ENCODE data around the gene ABCD2. TPM values are rescaled to one million over a fixed set of nuclear protein-coding genes. Genes with fewer than 3 reads are reported as not detected.

The ABCD2 gene
- polyA plus RNA-seq, 1 donor from 2014 or later = 0.43 TPM

DNA sequence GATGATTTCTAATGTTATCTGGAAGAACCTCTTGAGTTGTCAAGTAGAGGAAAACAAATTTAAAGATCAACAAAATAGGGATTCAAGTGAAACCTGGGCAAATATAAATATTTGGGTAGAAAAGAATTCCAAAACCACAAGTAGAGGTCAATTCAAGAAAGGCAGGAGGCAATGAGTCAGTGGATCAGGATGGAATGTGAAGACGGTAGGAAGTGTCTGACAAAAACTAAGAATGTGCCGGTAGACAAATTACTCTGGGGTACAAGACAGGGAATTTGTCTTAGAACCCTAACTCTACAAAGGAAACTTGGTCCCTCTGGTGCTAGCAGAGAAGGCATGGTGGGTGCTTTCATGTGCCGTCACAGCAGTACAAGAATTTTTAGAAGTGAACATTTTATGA is 13.6 kb downstream of the ABCD2 start:
- TF ChIP-seq SMC3 (conservative IDR thresholded peaks at IDR 0.05; ENCODE audit: poor library complexity) (no peak), POLR2AphosphoS5 (IDR thresholded peaks at IDR 0.05) (no peak), MXI1 (conservative IDR thresholded peaks at IDR 0.05; ENCODE audit: poor library complexity, severe bottlenecking) (no peak), TAF1 (IDR thresholded peaks at IDR 0.05; ENCODE audit: low read depth) (no peak), RAD21 (conservative IDR thresholded peaks at IDR 0.05) (no peak), EZH2 (IDR thresholded peaks at IDR 0.05; ENCODE audit: borderline replicate concordance, insufficient read depth, low read length, poor library complexity, severe bottlenecking) (no peak), EP300 (conservative IDR thresholded peaks at IDR 0.05; ENCODE audit: poor library complexity, severe bottlenecking) (no peak)
- TF ChIP-seq, protein P1, sequence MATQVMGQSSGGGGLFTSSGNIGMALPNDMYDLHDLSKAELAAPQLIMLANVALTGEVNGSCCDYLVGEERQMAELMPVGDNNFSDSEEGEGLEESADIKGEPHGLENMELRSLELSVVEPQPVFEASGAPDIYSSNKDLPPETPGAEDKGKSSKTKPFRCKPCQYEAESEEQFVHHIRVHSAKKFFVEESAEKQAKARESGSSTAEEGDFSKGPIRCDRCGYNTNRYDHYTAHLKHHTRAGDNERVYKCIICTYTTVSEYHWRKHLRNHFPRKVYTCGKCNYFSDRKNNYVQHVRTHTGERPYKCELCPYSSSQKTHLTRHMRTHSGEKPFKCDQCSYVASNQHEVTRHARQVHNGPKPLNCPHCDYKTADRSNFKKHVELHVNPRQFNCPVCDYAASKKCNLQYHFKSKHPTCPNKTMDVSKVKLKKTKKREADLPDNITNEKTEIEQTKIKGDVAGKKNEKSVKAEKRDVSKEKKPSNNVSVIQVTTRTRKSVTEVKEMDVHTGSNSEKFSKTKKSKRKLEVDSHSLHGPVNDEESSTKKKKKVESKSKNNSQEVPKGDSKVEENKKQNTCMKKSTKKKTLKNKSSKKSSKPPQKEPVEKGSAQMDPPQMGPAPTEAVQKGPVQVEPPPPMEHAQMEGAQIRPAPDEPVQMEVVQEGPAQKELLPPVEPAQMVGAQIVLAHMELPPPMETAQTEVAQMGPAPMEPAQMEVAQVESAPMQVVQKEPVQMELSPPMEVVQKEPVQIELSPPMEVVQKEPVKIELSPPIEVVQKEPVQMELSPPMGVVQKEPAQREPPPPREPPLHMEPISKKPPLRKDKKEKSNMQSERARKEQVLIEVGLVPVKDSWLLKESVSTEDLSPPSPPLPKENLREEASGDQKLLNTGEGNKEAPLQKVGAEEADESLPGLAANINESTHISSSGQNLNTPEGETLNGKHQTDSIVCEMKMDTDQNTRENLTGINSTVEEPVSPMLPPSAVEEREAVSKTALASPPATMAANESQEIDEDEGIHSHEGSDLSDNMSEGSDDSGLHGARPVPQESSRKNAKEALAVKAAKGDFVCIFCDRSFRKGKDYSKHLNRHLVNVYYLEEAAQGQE (IDR thresholded peaks at IDR 0.05; ENCODE audit: borderline replicate concordance) = no peak
- TF ChIP-seq, protein P2, sequence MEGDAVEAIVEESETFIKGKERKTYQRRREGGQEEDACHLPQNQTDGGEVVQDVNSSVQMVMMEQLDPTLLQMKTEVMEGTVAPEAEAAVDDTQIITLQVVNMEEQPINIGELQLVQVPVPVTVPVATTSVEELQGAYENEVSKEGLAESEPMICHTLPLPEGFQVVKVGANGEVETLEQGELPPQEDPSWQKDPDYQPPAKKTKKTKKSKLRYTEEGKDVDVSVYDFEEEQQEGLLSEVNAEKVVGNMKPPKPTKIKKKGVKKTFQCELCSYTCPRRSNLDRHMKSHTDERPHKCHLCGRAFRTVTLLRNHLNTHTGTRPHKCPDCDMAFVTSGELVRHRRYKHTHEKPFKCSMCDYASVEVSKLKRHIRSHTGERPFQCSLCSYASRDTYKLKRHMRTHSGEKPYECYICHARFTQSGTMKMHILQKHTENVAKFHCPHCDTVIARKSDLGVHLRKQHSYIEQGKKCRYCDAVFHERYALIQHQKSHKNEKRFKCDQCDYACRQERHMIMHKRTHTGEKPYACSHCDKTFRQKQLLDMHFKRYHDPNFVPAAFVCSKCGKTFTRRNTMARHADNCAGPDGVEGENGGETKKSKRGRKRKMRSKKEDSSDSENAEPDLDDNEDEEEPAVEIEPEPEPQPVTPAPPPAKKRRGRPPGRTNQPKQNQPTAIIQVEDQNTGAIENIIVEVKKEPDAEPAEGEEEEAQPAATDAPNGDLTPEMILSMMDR (IDR thresholded peaks at IDR 0.05; ENCODE audit: poor library complexity, severe bottlenecking) = no peak
- no peak overlapping the region for H3K4me2 ChIP-seq (ENCODE audit: low read length)
- H3K27ac ChIP-seq (ENCODE audit: low read length) = no peak overlapping the region

DNA sequence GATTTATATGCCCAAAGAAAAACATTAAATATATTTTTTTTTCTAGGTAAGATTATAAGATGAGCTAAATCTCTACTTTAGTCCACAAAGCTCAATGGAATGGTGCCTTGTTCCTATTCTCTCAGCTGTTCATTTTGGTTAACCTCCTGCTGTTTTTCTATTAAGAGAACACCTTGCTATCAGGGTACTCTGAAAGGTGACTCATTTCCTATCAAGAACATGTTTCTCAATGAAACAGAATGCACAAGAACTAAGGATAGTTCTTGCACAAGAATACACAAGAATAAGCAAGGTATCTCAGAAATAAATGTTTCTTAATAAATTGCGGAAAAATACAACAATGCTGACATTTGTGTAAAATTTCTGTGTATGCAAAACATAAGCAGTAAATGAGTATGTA is 14.1 kb downstream of the ABCD2 start:
- no peaks in the 10 kb centered on the region for H3K79me2 ChIP-seq (replicated peaks; ENCODE audit: insufficient read depth, low read length)
- H3K36me3 ChIP-seq (ENCODE audit: insufficient read depth, low read length) = no peaks in the 10 kb centered on the region
- no peaks in the 10 kb centered on the region for H3F3A ChIP-seq (ENCODE audit: insufficient read depth, low read length, poor library complexity, severe bottlenecking)
- H4K20me1 ChIP-seq (ENCODE audit: insufficient read depth) = no peaks in the 10 kb centered on the region
- no peak overlapping the region for H3K4me2 ChIP-seq (ENCODE audit: low read length)
- H3K9ac ChIP-seq (ENCODE audit: low read length) = no peak overlapping the region
- H3K9me2 ChIP-seq (ENCODE audit: insufficient read depth, low read length) = no peaks in the 10 kb centered on the region
- TF ChIP-seq POLR2AphosphoS5 (IDR thresholded peaks at IDR 0.05) (no peak), MXI1 (conservative IDR thresholded peaks at IDR 0.05; ENCODE audit: poor library complexity, severe bottlenecking) (no peak)
- no peak overlapping the region for H2AFZ ChIP-seq (ENCODE audit: low read depth, low read length)
- no peaks in the 10 kb centered on the region for H3K27me3 ChIP-seq (ENCODE audit: insufficient read depth, low read depth, low read length)
- H3K4me3 ChIP-seq (ENCODE audit: low read length) = no peak overlapping the region
- H3K27ac ChIP-seq (ENCODE audit: low read length) = no peak overlapping the region
- H3K9me3 ChIP-seq (ENCODE audit: low read length) = no peaks in the 10 kb centered on the region

More for the DNA sequence above, 13.6 kb downstream of the ABCD2 start:
- no peaks in the 10 kb centered on the region for H3K9me3 ChIP-seq (ENCODE audit: low read length)
- H3K9me2 ChIP-seq (ENCODE audit: insufficient read depth, low read length) = no peaks in the 10 kb centered on the region
- no peaks in the 10 kb centered on the region for H4K20me1 ChIP-seq (ENCODE audit: insufficient read depth)
- H2AFZ ChIP-seq (ENCODE audit: low read depth, low read length) = no peak overlapping the region
- no peaks in the 10 kb centered on the region for H3K79me2 ChIP-seq (replicated peaks; ENCODE audit: insufficient read depth, low read length)
- H3K27me3 ChIP-seq (ENCODE audit: insufficient read depth, low read depth, low read length) = no peaks in the 10 kb centered on the region
- no peak overlapping the region for H3K9ac ChIP-seq (ENCODE audit: low read length)
- H3F3A ChIP-seq (ENCODE audit: insufficient read depth, low read length, poor library complexity, severe bottlenecking) = no peaks in the 10 kb centered on the region
- H3K36me3 ChIP-seq (ENCODE audit: insufficient read depth, low read length) = no peaks in the 10 kb centered on the region
- H3K4me3 ChIP-seq (ENCODE audit: low read length) = no peak overlapping the region

DNA sequence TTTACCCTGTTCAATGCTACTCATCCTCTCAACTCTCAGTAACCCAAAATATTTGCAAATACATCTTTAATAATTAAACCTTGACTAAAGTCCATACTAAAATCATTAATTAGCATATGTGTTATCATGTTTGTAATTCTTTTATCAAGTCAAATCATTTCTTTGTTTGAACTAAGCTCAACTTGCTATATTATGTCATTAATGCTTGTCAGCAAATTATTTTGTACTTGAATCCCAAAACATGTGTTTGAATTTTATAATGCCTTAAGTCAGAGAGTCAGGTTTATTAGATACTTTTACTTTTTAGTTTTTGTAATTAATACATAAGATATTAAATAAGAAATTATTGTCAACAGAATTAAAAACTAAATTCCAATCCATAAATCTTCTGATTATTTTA is 16.5 kb downstream of the ABCD2 start:
- TF ChIP-seq RAD21 (conservative IDR thresholded peaks at IDR 0.05) (no peak), EP300 (conservative IDR thresholded peaks at IDR 0.05; ENCODE audit: poor library complexity, severe bottlenecking) (no peak), MXI1 (conservative IDR thresholded peaks at IDR 0.05; ENCODE audit: poor library complexity, severe bottlenecking) (no peak), TAF1 (IDR thresholded peaks at IDR 0.05; ENCODE audit: low read depth) (no peak), POLR2AphosphoS5 (IDR thresholded peaks at IDR 0.05) (no peak), EZH2 (IDR thresholded peaks at IDR 0.05; ENCODE audit: borderline replicate concordance, insufficient read depth, low read length, poor library complexity, severe bottlenecking) (no peak), SMC3 (conservative IDR thresholded peaks at IDR 0.05; ENCODE audit: poor library complexity) (no peak)
- TF ChIP-seq, protein P1 (IDR thresholded peaks at IDR 0.05; ENCODE audit: borderline replicate concordance) = no peak
- TF ChIP-seq, protein P2 (IDR thresholded peaks at IDR 0.05; ENCODE audit: poor library complexity, severe bottlenecking) = no peak
- no peaks in the 10 kb centered on the region for H3K36me3 ChIP-seq (ENCODE audit: insufficient read depth, low read length)
- no peaks in the 10 kb centered on the region for H3K79me2 ChIP-seq (replicated peaks; ENCODE audit: insufficient read depth, low read length)
- H2AFZ ChIP-seq (ENCODE audit: low read depth, low read length) = no peak overlapping the region
- no peaks in the 10 kb centered on the region for H3K9me3 ChIP-seq (ENCODE audit: low read length)
- no peaks in the 10 kb centered on the region for H3K9me2 ChIP-seq (ENCODE audit: insufficient read depth, low read length)
- no peak overlapping the region for H3K4me2 ChIP-seq (ENCODE audit: low read length)
- H3K9ac ChIP-seq (ENCODE audit: low read length) = no peak overlapping the region
- no peaks in the 10 kb centered on the region for H3K27me3 ChIP-seq (ENCODE audit: insufficient read depth, low read depth, low read length)
- no peaks in the 10 kb centered on the region for H4K20me1 ChIP-seq (ENCODE audit: insufficient read depth)
- no peak overlapping the region for H3K4me3 ChIP-seq (ENCODE audit: low read length)
- H3K27ac ChIP-seq (ENCODE audit: low read length) = no peak overlapping the region
- H3F3A ChIP-seq (ENCODE audit: insufficient read depth, low read length, poor library complexity, severe bottlenecking) = no peaks in the 10 kb centered on the region
